Kidney tubule cell (primary cell): ENCODE results near the gene FAM50B.

Experiments
- DNase-seq: peaks from one replicate; pipeline ENCODE4 v3.0.0-alpha.2; 2018; ENCODE audit warnings: low spot score

FAM50B gene

DNA sequence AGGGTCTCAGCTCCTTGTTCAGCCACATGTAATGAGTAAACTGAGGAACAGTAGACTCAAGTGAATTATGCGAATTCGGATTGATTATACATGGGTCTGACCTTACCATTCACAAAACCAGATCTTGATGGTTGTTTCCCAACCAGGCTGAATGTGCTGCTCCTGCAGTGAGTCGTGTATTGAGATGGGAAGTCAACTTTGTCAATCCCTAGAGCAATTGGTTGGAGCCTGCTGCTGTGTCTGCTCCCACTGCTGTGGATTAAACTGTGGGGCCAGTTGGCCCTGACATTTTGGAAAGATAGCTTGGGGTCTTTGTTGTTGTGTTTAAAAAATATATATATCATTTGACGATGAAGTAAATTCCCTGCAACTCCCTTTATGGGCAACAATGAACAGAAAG, 23.9 kb downstream of the FAM50B start:
- no peak for DNase-seq

GRCh38 chr6:3874069-3874468, 24.9 kb downstream of the FAM50B start:
- DNase-seq, result no peak

DNA sequence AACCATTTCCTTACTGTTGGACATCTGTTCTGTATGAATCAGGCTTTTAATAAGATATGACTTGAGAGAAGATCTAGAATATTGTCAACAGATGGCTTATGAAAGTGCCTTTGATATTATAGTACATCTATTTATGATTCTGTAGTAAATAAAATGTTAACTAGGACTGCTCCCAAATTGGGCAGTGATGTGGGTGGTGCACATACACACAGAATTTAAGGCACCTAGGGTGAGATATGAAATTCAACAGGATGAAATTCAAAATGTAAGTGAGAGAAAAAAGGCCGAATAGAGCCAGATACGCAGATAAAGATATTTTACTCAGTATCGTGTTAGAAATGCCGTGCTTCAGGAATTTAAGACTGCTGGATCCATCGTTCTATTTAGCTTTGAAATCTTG, 26.3 kb downstream of the FAM50B start:
- DNase-seq, result no peak

DNA sequence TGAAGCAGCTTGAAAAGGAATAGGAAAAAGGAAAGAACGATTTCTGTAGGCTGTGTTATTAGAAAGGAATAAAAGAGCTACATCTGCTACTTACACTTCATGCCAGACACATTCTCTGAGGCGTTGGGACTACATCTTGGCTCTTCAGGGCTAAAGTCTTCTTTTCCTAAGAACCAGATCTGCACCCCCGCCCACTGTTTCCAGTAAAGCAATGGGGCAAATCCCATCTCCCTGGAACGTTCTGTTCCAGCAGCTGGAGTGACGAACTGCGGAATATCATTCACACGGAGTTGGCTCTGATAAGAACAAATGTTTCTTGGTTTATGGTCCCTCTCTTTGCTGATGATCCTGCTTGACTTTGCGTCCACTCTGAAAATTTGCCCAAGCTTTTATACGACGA, 26.9 kb downstream of the FAM50B start:
- no peak for DNase-seq

DNA sequence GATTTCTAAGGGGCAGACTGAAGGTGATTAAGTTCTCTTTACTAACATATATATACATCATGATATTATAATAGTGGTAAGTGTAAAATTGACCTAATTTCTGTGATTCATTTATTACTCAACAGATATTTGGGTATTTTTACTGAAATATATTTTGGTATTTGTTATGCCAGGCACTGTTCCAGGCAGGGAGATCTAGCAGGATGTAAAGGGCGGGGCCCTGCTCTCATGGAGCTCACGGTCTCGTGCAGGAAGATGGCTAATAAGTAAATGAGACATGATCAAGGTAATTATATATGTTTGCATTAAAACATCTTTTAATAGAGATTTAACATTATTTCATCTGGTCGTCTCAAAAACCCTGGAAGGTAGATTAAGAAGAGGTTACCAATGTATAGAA, 27.7 kb downstream of the FAM50B start:
- DNase-seq, result no peak

GRCh38 chr6:3878048-3878666, 29.0 kb downstream of the FAM50B start:
- no peak for DNase-seq

GRCh38 chr6:3879194-3879952, 30.2 kb downstream of the FAM50B start:
- no peak for DNase-seq

GRCh38 chr6:3881711-3882421, 32.7 kb downstream of the FAM50B start:
- DNase-seq, result no peak

DNA sequence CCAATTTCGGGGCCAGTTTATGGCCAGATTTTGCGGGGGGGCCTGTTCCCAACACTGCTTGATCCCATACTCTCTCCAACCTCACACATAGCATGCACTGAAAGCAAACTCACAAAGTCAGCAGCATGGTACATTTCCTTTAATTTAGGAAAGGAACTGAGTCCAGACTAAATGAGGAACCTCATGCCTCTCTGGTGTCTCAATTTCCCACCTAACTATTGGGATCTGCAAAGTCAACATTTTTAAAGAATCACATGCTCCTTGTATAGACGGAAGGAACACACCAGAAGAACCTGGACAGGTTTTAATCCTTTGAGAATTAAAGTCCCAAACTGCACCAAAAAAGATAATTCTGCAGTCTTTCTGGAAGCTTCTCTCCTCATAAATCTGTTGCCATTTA, 33.3 kb downstream of the FAM50B start:
- no peak for DNase-seq

GRCh38 chr6:3882866-3883265, 33.7 kb downstream of the FAM50B start:
- DNase-seq, result no peak

DNA sequence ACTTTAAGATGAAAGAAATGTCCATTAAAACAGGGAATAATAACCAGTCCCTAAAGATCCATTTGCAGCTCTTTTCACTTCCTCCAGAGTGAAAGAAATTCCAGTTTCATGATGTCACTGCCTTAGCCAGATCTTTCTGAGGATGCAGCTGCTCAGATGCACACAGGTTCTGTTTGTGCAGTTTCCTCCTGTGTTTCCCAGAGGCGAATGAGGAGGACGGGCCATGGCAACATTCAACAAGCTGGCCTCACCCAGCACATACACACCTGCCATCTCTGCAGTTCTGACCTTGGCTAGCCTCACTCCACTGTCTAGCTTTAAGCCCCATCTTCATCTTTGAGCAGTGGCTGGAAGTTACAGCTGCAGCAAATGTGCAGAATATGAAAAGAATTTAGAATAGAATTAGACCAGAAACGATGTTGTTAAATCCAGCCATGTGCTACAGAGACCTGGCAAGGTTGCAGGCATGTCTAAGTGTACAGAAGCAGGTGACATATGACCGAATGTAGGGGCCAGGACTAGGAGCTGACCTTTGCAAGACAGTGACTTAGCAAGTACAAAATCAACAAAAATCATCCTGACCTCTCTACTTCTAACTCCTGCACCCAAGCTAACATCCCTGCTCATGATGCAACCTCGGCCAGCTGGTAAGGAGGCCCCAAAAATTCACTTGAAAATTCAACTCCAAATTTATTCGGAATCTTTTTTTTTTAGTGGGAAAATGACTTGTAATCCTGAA, 35.0 kb downstream of the FAM50B start:
- DNase-seq, result peak; percentile 81

DNA sequence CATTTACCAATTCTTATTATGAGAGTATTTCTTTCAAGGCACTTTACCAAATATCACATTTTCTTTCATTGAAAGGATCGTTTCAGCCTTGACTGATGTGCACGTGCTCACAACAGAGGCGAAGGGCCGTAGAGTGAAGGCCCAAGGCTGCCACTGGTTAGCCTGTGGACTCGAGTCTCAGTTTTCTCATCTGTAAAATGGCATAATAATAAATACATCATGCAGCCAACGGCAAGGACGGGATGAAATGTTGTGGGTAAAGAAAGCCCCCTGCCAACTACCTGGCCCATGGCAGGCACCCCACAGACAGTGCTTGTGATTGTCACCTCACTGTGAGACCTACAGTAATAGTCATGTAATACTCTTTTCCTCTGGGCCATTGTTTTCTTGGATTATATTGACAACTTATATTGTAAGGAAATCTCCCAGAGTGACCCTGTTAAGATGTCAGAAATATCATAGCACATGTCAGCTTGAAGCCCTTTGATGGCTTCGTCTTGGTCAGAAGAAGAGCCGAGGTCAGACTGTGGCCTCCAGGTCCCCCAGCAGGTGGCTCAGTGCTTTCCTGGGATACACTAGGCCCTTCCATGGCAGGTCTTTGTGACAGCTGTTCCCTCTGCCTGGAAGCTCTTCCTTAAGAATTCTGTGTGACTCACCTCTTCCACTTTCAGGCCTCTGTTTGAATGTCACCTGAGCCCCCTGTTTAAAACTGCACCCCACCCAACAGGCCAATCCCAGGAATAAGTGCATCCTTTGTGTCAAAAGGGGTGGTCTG, 36.3 kb downstream of the FAM50B start:
- peak; percentile 70 for DNase-seq

DNA sequence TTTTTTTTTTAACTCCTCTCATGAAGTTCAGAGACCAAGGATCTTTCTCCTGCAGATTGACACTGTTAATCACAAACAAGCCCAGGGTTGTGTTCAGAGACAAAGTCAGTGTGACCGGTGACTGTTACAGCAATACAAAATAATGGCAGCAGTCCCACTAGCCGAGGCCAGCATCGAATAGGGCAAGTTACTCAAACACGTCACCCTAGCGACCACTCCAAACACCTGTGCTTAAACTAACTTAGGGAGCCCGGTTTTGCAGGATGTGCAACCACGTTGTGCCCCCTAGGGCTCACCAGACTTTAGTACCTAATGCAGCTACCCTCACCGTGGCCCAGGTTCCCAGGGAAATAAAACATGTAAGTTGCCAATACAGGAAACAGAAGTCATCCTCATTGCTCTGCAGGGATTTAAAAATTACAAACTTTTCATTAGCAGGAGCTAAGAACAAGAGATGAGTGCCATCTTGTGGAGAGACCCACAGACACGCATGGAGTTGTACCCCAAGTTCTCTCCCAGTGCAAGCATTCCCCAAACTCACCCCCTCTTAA, 38.1 kb downstream of the FAM50B start:
- DNase-seq, result peak; percentile 17

DNA sequence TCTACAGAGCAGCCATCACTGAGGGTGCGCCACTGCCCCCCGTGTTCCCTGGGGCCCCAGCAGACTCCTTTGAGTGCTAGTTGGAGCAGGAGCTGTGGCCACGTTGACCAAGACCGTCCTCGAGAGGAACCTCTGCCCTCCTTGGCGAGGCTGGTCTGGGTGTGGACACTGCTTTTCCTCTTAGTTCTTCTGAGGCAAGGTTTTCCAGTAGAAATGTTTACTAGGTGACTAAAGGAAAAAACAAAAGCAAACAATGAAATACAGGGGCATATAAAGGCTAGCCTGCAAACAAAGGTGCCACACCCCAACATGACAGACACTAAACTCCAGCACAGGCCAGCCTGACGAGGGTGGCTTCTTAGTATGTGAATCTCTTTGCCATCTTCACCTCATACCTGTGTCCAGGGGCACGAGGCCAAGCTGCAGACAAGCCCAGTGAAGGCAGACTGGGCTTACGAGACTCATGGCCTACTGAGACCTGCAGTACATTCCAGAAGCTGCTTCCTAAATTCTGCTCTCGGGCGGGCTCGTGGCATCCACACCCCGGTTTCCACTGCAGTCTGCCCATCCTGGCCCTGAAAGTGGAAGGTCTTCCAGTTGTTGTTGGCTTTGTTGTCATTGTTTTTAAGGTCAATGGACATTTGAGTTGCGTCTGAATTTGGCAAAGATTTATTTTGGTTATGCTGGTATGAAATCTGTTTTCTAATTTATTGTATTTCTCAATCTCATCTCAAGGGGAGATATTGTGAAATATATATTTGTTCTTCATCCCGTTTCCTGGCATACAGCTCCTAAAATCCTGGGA, 39.2 kb downstream of the FAM50B start:
- DNase-seq, result no peak

GRCh38 chr6:3890047-3890446, 40.9 kb downstream of the FAM50B start:
- DNase-seq, result no peak

- DNase-seq, result no peak
Measured at GRCh38 chr6:3891883-3892282, 42.7 kb downstream of the FAM50B start.

DNA sequence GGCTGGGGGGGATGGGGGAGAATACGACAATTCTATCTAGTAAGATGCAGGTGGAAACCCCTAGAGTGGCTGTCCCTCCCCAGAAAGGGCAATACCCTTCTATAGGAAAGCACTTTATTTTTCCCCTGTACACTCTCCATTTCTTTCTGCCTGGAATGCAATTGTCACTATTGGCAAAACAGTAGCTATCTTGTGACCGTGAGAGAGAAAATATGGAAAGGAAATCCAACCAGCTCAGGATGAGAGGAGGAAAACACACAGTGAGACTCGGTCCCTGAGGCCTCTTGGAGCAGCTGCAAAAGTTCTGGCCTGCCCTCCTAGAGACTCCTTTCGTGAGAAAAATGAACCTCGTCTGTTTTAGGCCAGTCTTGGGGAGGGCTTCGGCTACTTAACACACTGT, 43.4 kb downstream of the FAM50B start:
- DNase-seq, result no peak

DNA sequence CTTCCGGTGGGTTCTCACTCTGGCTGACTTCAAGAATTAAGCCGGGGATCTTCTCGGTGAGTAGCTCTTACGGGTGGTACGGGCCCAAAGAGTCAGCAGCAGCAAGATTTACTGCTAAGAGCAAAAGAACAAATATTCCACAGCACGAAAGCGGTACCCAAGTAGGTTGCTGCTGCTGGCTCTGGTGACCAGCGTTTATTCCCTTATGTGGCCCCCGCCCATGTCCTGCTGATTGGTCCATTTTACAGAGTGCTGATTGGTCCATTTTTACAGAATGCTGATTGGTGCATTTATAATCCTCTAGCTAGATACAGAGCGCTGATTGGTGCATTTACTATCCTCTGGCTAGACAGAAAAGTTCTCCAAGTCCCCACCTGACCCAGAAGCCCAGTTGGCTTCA, 44.3 kb downstream of the FAM50B start:
- DNase-seq, result no peak

GRCh38 chr6:3893917-3894316, 44.7 kb downstream of the FAM50B start:
- no peak for DNase-seq

- no peak for DNase-seq
Measured at GRCh38 chr6:3894590-3895311, 45.6 kb downstream of the FAM50B start.
